H1 (cell line): Measurements from ENCODE around the gene NLRP3. TPM values are rescaled to one million over a fixed set of nuclear protein-coding genes. Genes with fewer than 3 reads are reported as not detected.

Source experiments
- CTCF ChIA-PET: fragments of 300-600 bp; sonication (Branson Sonifier 250); formaldehyde crosslinking; loops from one replicate; lab custom pipeline; 2021; ENCODE audit not compliant: partially characterized antibody; lab: Charles Lee
- POLR2A ChIA-PET: fragments of 300-600 bp; sonication (Branson Sonifier 250); formaldehyde crosslinking; loops from one replicate; lab custom pipeline; 2021; ENCODE audit warnings: inconsistent platforms; ENCODE audit not compliant: partially characterized antibody; lab: Charles Lee
- DNase-seq, 2 experiments: peaks; one replicate each; pipeline versions ENCODE4 v3.0.0 to v3.0.0-alpha.2; 2010 to 2022; ENCODE audit warnings: low spot score in 2 of 2, low read depth in 1 of 2, mixed read lengths in 1 of 2
- FAIRE-seq: peaks from 2 replicates; lab custom pipeline; 2011; peaks lifted over from hg19 to GRCh38; lab: Jason Lieb, UNC
- H2AFZ ChIP-seq: 2 replicates; pipeline ENCODE4 v1.8.1; 2012; ENCODE audit warnings: low read length, inconsistent platforms
- H2AK5ac ChIP-seq: 2 replicates; pipeline ENCODE4 v1.6.1; 2013; ENCODE audit warnings: low read depth, low read length
- H2BK120ac ChIP-seq: replicated peaks from 2 replicates; pipeline ENCODE3; 2013; ENCODE audit warnings: low read depth, low read length, inconsistent platforms
- H2BK12ac ChIP-seq: 2 replicates; pipeline ENCODE4 v1.6.1; 2013; ENCODE audit warnings: low read depth, low read length
- H2BK15ac ChIP-seq: 2 replicates; pipeline ENCODE4 v1.6.1; 2013; ENCODE audit warnings: low read length
- H2BK20ac ChIP-seq: 2 replicates; pipeline ENCODE4 v1.6.1; 2013; ENCODE audit warnings: low read length
- H2BK5ac ChIP-seq: 2 replicates; pipeline ENCODE4 v1.6.1; 2013; ENCODE audit warnings: low read depth, low read length
- H3K14ac ChIP-seq: 2 replicates; pipeline ENCODE4 v1.6.1; 2013; ENCODE audit warnings: inconsistent platforms; ENCODE audit not compliant: insufficient read length
- H3K18ac ChIP-seq: 2 replicates; pipeline ENCODE4 v1.6.1; 2013; ENCODE audit warnings: low read length; ENCODE audit errors: extremely low read depth
- H3K23ac ChIP-seq: 2 replicates; pipeline ENCODE4 v1.6.1; 2013; ENCODE audit warnings: inconsistent platforms; ENCODE audit not compliant: insufficient read length
- H3K23me2 ChIP-seq: 2 replicates; pipeline ENCODE4 v1.6.1; 2013; ENCODE audit warnings: low read depth, low read length
- H3K27ac ChIP-seq: 2 replicates; pipeline ENCODE4 v1.6.1; 2011; ENCODE audit warnings: low read depth, low read length, inconsistent platforms
- H3K27me3 ChIP-seq, 4 experiments: replicated peaks in 1 of 4; 1 replicate in 1 of 4; 2 replicates in 3 of 4; pipeline versions ENCODE4 v1.6.1 to v1.8.1; 2011 to 2013; ENCODE audit warnings: low read length in 3 of 4, mild to moderate bottlenecking in 3 of 4, inconsistent platforms in 2 of 4, mixed read lengths in 2 of 4, moderate library complexity in 1 of 4; ENCODE audit not compliant: control insufficient read depth in 3 of 4, insufficient read depth in 3 of 4; ENCODE audit errors: extremely low read depth in 1 of 4
- H3K36me3 ChIP-seq, 4 experiments: 2 replicates each; pipeline versions ENCODE4 v1.6.1 to v1.8.1; 2011 to 2013; ENCODE audit warnings: mild to moderate bottlenecking in 4 of 4, low read length in 3 of 4, moderate library complexity in 2 of 4, control low read depth in 1 of 4, inconsistent platforms in 1 of 4; ENCODE audit not compliant: insufficient read depth in 4 of 4, control insufficient read depth in 2 of 4
- H3K4ac ChIP-seq: replicated peaks from 2 replicates; pipeline ENCODE3; 2013; ENCODE audit warnings: low read length, low read depth, mixed read lengths, inconsistent platforms; ENCODE audit not compliant: insufficient read length
- H3K4me1 ChIP-seq, 4 experiments: replicated peaks in 1 of 4; 1 replicate in 1 of 4; 2 replicates in 3 of 4; pipeline versions ENCODE4 v1.6.1 to v1.8.1; 2011 to 2013; ENCODE audit warnings: low read length in 3 of 4, inconsistent platforms in 2 of 4, mixed read lengths in 1 of 4; ENCODE audit not compliant: insufficient read depth in 4 of 4, control insufficient read depth in 3 of 4
- H3K4me2 ChIP-seq, 2 experiments: 2 replicates each; pipeline versions ENCODE4 v1.6.1 to v1.8.1; 2011 to 2013; ENCODE audit warnings: low read depth in 2 of 2, low read length in 2 of 2, control low read depth in 1 of 2, inconsistent platforms in 1 of 2, mild to moderate bottlenecking in 1 of 2; ENCODE audit not compliant: insufficient read depth in 1 of 2
- H3K4me3 ChIP-seq, 4 experiments: fragments of 200-600, 300-600 bp in 1 of 4; sonication (generic), shearing (Covaris generic), sonication (Bioruptor Twin) in 1 of 4; 2 replicates each; pipeline versions ENCODE4 v1.5.1 to v1.8.1; 2011 to 2016; ENCODE audit warnings: low read length in 4 of 4, low read depth in 3 of 4, control low read depth in 2 of 4, inconsistent platforms in 2 of 4, mild to moderate bottlenecking in 2 of 4, mixed read lengths in 1 of 4, moderate library complexity in 1 of 4; ENCODE audit not compliant: insufficient read depth in 2 of 4; ENCODE audit errors: extremely low read depth in 1 of 4
- H3K56ac ChIP-seq: replicated peaks from 2 replicates; pipeline ENCODE3; 2013; ENCODE audit warnings: low read depth, mild to moderate bottlenecking, mixed read lengths, low read length, inconsistent platforms; ENCODE audit not compliant: insufficient read length
- H3K79me1 ChIP-seq: 2 replicates; pipeline ENCODE4 v1.6.1; 2013; ENCODE audit warnings: low read depth, low read length, control low read depth
- H3K79me2 ChIP-seq, 2 experiments: 2 replicates each; pipeline versions ENCODE4 v1.6.1 to v1.8.1; 2012 to 2013; ENCODE audit warnings: low read length in 2 of 2, mild to moderate bottlenecking in 2 of 2, inconsistent platforms in 1 of 2; ENCODE audit not compliant: insufficient read depth in 2 of 2, control insufficient read depth in 1 of 2
- H3K9ac ChIP-seq, 4 experiments: replicated peaks in 1 of 4; 1 replicate in 1 of 4; 2 replicates in 3 of 4; pipeline versions ENCODE4 v1.6.1 to v1.8.1; 2011 to 2013; ENCODE audit warnings: low read depth in 3 of 4, low read length in 3 of 4, control low read depth in 2 of 4, mild to moderate bottlenecking in 2 of 4, moderate library complexity in 2 of 4, inconsistent platforms in 1 of 4; ENCODE audit errors: extremely low read depth in 1 of 4
- H3K9me3 ChIP-seq, 2 experiments: 2 replicates each; pipeline versions ENCODE4 v1.6.1 to v1.8.1; 2012 to 2013; ENCODE audit warnings: mild to moderate bottlenecking in 2 of 2, moderate library complexity in 2 of 2, control low read depth in 1 of 2, inconsistent platforms in 1 of 2, low read depth in 1 of 2, low read length in 1 of 2, mixed read lengths in 1 of 2; ENCODE audit not compliant: insufficient read depth in 2 of 2
- H4K20me1 ChIP-seq, 2 experiments: replicated peaks in 1 of 2; 2 replicates each; pipeline versions ENCODE3 to v1.8.1; 2011 to 2013; ENCODE audit warnings: inconsistent platforms in 2 of 2, low read length in 2 of 2, mild to moderate bottlenecking in 1 of 2; ENCODE audit not compliant: insufficient read depth in 2 of 2, control insufficient read depth in 1 of 2
- H4K5ac ChIP-seq: 2 replicates; pipeline ENCODE4 v1.6.1; 2013; ENCODE audit warnings: low read length, low read depth, mixed read lengths, inconsistent platforms; ENCODE audit not compliant: insufficient read length
- H4K8ac ChIP-seq: 2 replicates; pipeline ENCODE4 v1.8.0; 2013; ENCODE audit warnings: mild to moderate bottlenecking, moderate library complexity, low read length, inconsistent platforms; ENCODE audit not compliant: insufficient read depth; ENCODE audit errors: extremely low read depth
- H4K91ac ChIP-seq: replicated peaks from 2 replicates; pipeline ENCODE3; 2013; ENCODE audit warnings: low read length, mixed read lengths, inconsistent platforms; ENCODE audit not compliant: insufficient read length
- BCL11A ChIP-seq, 2 experiments: IDR thresholded peaks; one replicate each; pipeline ENCODE4 v1.6.1; 2011; ENCODE audit warnings: low read depth in 2 of 2, low read length in 2 of 2, mild to moderate bottlenecking in 2 of 2
- CBX8 ChIP-seq: fragments of 300-800, 300-1000 bp; sonication (generic); IDR thresholded peaks from 2 replicates; pipeline ENCODE4 v1.7.1; 2016; ENCODE audit warnings: low read depth, low read length, borderline replicate concordance
- CHD1 ChIP-seq: IDR thresholded peaks from 2 replicates; pipeline ENCODE4 v1.6.1; 2012; ENCODE audit warnings: low read depth, low read length, improper control_type of control experiment
- EGR1 ChIP-seq: IDR thresholded peaks from 2 replicates; pipeline ENCODE4 v1.6.1; 2011; ENCODE audit warnings: low read depth, low read length, borderline replicate concordance
- FOSL1 ChIP-seq: IDR thresholded peaks from 2 replicates; pipeline ENCODE4 v1.6.1; 2011; ENCODE audit warnings: mild to moderate bottlenecking, low read depth, low read length, moderate library complexity; ENCODE audit not compliant: insufficient read depth
- GABPA ChIP-seq: IDR thresholded peaks from 2 replicates; pipeline ENCODE4 v1.6.1; 2011; ENCODE audit warnings: mild to moderate bottlenecking, low read length, moderate library complexity, borderline replicate concordance; ENCODE audit not compliant: insufficient read depth
- JUND ChIP-seq: IDR thresholded peaks from 2 replicates; pipeline ENCODE4 v1.6.1; 2011; ENCODE audit warnings: mild to moderate bottlenecking, improper control_type of control experiment, low read length
- PHF8 ChIP-seq: fragments of 200-600 bp; sonication (generic); conservative IDR thresholded peaks from 2 replicates; pipeline ENCODE4 v1.7.1; 2012; ENCODE audit warnings: low read depth, mild to moderate bottlenecking, inconsistent platforms, low read length, moderate library complexity
- SIRT6 ChIP-seq: IDR thresholded peaks from one replicate; pipeline ENCODE4 v1.7.1; 2012; ENCODE audit warnings: low read length, inconsistent platforms
- SP1 ChIP-seq: IDR thresholded peaks from 2 replicates; pipeline ENCODE4 v1.6.1; 2011; ENCODE audit warnings: low read depth, low read length
- USF2 ChIP-seq: IDR thresholded peaks from 2 replicates; pipeline ENCODE4 v1.6.1; 2011; ENCODE audit warnings: low read length, improper control_type of control experiment
- WGBS, 2 experiments: shearing (Covaris generic) in 1 of 2; methylation state at CpG; one replicate each; pipeline versions ENCODE4 v1.1.6 to v1.1.7; 2013 to 2015; ENCODE audit warnings: low lambda C conversion rate in 2 of 2, mixed read lengths in 2 of 2, inconsistent platforms in 1 of 2, low coverage in 1 of 2, missing lambda C conversion rate in 1 of 2; ENCODE audit not compliant: insufficient replicate concordance in 2 of 2, insufficient coverage in 1 of 2, insufficient read length in 1 of 2; ENCODE audit errors: extremely low coverage in 1 of 2, missing lambda C conversion rate in 1 of 2; 5-methylcytosine and 5-hydroxymethylcytosine counted together
- polyA plus RNA-seq, 7 experiments: library from polyadenylated mRNA; depleted of rRNA in 3 of 7; stranded (reverse) in 5 of 7; unstranded in 2 of 7; fragments of >200 nt in 5 of 7; fragments of 200-250 nt in 2 of 7; gene quantifications; 1 replicate in 5 of 7; 2 replicates in 1 of 7; 4 replicates in 1 of 7; pipeline versions ENCODE4 v1.2.1 to v1.2.3, GENCODE V29; 2011 to 2013; ENCODE audit warnings: missing spikeins in 2 of 7, mixed read lengths in 2 of 7
- total RNA-seq: library from RNA; stranded (reverse); fragmentation: NEBNext Ultra II Directional; extraction: Animal tissue kit (Norgen Biotek cat#: 25700); gene quantifications from 2 replicates; pipeline ENCODE4 v1.2.1, GENCODE V29; 2021
- TF ChIP-seq, protein P1 (sequence below): IDR thresholded peaks from 2 replicates; pipeline ENCODE4 v1.6.1; 2012; ENCODE audit warnings: low read length, inconsistent platforms

The NLRP3 gene
- total and polyA plus RNA-seq, 2 of the 8 experiments (the other 6 are each of a cell fraction or from before 2014, with no cell fraction given) = 0.05 to 0.19 TPM

DNA sequence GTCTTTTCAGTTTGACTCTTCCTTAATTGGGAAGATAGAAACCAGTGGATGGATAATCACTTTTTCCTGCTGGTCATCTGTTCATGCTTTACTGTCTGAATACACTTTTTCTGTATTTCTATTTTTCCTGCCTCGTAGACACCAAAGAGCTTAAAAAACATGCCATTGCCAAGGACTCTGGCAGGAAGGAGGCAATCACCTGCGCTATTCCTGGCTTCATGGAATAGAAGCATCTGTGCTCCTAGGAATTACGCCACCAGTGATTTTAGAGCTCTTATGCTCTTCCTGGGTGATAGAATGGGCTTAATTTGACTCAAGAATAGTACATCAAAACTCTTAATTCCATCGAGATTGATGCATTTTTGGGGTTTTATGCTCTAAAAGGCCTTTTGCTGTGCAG is 26.2 kb downstream of the NLRP3 start:
- Histone ChIP-seq H2BK20ac (no peak overlapping the region), H4K5ac (no peak overlapping the region), H2BK12ac (no peak overlapping the region), H3K4ac (no peak overlapping the region), H3K27me3 (no peaks in the 10 kb centered on the region; a peak in 1 of 7 replicates), H3K79me2 (no peaks in the 10 kb centered on the region), H3K18ac (no peak overlapping the region), H3K56ac (no peak overlapping the region), H2BK120ac (no peak overlapping the region), H3K23me2 (peaks cover 2% of the 10 kb centered on the region; the same call in 1 of the 2 replicates), H3K14ac (no peak overlapping the region), H2AFZ (no peak overlapping the region), H3K27ac (no peak overlapping the region), H3K4me1 (no peaks in the 10 kb centered on the region), H4K8ac (no peak overlapping the region), H3K4me3 (no peak overlapping the region), H3K9me3 (no peaks in the 10 kb centered on the region), H2AK5ac (no peak overlapping the region), H3K36me3 (no peaks in the 10 kb centered on the region), H3K9ac (no peak overlapping the region), H3K4me2 (no peak overlapping the region), H3K79me1 (no peaks in the 10 kb centered on the region), H4K91ac (no peak overlapping the region), H2BK15ac (no peak overlapping the region), H2BK5ac (no peak overlapping the region), H3K23ac (no peak overlapping the region), H4K20me1 (no peaks in the 10 kb centered on the region)
- POLR2A ChIA-PET = interaction anchor here (0.5 kb wide), 1 partner anchor 32 kb away, joined by 4 read pairs; no protein-coding TSS in a partner anchor
- 74% methylated on average over 4 of the region's 4 CpGs; no CpG with 5 or more reads in 1 of the 2 experiments for WGBS, 2 experiments
- FAIRE-seq (no peak), DNase-seq (no peak)
- CTCF ChIA-PET = interaction anchor here (1.3 to 1.7 kb wide), 2 partner anchors 8 to 11 kb away, joined by 4 to 5 read pairs; no protein-coding TSS in a partner anchor
- TF ChIP-seq JUND = no peak
- no peak for TF ChIP-seq CHD1
- no peak for TF ChIP-seq EGR1
- TF ChIP-seq SIRT6 = no peak
- TF ChIP-seq USF2 = no peak
- TF ChIP-seq FOSL1 = no peak
- TF ChIP-seq BCL11A (IDR thresholded peaks at IDR 0.05; ENCODE audit: low read depth in 2 of 2, low read length in 2 of 2) = no peak
- no peak for TF ChIP-seq PHF8
- TF ChIP-seq SP1 = no peak
- TF ChIP-seq, protein P1, sequence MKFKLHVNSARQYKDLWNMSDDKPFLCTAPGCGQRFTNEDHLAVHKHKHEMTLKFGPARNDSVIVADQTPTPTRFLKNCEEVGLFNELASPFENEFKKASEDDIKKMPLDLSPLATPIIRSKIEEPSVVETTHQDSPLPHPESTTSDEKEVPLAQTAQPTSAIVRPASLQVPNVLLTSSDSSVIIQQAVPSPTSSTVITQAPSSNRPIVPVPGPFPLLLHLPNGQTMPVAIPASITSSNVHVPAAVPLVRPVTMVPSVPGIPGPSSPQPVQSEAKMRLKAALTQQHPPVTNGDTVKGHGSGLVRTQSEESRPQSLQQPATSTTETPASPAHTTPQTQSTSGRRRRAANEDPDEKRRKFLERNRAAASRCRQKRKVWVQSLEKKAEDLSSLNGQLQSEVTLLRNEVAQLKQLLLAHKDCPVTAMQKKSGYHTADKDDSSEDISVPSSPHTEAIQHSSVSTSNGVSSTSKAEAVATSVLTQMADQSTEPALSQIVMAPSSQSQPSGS = no peak
- TF ChIP-seq GABPA = no peak
- no peak for TF ChIP-seq CBX8
